Activated naive CD4-positive, alpha-beta T cell treated with Interleukin-2 at 50 U/mL for 16 hours (primary cell): ENCODE data around the gene SLC16A7.

Experiments
- DNase-seq: peaks from one replicate; pipeline ENCODE4 v3.0.0-alpha.2; 2020

SLC16A7 gene

DNA sequence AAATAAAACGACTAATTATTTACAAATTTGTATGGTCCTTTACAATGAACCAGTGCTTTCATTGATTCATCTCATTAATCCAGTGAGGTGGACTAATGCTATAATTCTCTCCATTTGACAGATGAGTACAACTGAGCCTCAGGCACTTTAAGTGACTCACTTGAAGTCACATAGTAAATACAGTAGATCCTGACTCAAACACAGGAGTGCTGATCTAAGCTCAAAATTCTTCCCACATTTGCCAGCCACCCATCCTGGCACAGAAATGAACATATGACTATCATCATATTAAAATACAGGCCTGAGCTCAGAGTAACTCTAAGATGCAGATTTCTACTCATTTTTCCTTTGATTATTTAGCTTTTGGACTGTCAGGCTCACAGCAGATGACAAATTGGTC lies 30.6 kb downstream of the SLC16A7 start:
- no peak for DNase-seq

DNA sequence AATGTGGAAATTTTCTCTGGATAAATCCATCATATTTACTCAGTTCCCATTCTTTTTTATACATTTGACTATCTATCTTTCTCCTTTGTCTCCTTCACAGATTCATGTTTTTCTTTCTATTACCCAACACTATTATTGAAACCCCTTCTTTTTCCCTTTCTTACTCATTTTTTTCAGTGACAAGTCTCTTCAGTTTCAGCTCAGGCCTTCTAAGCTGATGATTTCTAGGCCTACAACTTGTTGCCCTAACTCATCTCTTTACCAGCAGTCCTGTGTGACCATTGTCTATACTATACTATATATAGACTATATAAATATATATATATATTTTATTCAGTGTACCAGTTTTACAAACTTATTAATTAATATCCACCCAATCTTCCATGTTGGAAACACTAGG lies 31.8 kb downstream of the SLC16A7 start:
- no peak for DNase-seq

GRCh38 chr12:59629890-59630289 lies 34.1 kb downstream of the SLC16A7 start:
- DNase-seq = no peak

DNA sequence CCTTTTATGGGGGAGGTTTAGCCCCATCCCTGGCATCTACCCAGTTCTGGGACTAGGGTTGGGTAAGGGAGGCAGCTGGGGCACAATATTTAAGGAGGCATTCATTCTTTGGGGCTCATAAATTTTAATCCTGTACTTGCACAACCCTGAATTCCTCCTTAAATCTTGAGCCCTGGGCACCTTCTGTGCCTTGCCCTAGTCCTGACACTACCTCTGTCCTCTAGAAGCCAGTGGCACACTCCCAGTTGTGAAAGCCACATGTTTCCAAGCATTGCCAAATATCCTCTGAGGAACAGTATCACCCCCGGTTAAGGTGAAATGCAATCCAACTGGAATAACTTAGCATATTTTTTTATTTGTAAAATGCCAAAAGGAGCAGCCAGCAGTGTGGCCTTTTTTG lies 36.6 kb downstream of the SLC16A7 start:
- no peak for DNase-seq

DNA sequence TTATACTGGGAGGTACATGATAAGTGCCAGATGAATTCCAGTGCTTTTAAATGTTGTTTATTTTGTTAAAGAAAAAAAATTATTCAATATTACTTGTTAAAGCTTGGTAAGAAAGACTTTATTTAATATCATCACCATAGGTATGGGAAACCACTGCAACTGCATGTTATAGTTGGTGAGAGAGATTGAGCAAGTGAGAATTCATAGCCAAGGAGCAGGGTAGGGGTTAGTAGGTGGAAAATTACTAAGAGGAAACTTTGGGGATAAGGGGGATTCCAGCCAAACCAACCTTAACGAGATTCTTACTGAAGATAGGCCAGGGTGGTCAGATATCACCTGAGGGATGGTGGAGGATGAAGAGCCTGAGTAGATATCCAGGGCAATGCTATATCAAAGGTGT lies 38.4 kb downstream of the SLC16A7 start:
- DNase-seq = no peak

DNA sequence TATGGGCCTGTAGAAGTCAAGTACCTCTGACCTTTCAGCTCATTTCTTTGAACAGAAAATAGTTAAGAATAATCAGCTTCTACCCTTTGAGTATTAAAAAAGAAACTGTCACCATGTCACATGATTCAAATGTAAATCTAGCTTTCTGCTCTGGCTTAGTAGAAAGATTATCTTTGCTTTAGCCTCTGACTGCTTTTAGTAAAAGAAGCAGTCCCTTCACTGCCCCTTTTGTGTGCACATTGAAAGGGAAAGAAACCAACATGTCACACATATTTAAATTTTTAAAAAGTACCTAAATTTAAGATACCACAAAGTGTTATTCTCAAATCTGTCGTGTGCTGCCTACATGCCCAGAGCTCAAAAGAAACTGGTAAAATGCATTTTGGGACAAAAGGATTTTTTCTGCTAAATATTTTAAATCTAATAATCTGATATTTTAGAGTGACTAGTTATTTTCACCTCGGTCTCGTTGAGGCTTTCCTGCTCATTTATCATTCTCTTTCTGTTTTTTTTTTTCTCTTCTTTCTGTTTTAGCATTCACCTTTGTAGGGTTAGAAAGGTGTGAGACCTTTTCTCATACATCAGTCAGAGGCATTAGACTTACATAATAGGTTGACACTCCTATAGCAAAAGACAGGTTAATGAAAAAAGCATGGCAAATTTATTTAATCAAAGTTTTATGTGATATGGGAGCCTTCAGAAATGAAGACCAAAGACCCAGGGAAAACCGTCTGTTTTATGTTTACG lies 41.3 kb downstream of the SLC16A7 start:
- no peak for DNase-seq

- DNase-seq = no peak
These were observed 41.9 kb downstream of the SLC16A7 start for GRCh38 chr12:59637692-59638070.

- DNase-seq = no peak
These were observed 47.7 kb downstream of the SLC16A7 start for GRCh38 chr12:59643550-59643949.

- DNase-seq = no peak
These were observed 49.4 kb downstream of the SLC16A7 start for GRCh38 chr12:59645242-59645641.

GRCh38 chr12:59646636-59647035 lies 50.8 kb downstream of the SLC16A7 start:
- no peak for DNase-seq

- DNase-seq = no peak
These were observed 53.4 kb downstream of the SLC16A7 start for GRCh38 chr12:59649203-59649602.

DNA sequence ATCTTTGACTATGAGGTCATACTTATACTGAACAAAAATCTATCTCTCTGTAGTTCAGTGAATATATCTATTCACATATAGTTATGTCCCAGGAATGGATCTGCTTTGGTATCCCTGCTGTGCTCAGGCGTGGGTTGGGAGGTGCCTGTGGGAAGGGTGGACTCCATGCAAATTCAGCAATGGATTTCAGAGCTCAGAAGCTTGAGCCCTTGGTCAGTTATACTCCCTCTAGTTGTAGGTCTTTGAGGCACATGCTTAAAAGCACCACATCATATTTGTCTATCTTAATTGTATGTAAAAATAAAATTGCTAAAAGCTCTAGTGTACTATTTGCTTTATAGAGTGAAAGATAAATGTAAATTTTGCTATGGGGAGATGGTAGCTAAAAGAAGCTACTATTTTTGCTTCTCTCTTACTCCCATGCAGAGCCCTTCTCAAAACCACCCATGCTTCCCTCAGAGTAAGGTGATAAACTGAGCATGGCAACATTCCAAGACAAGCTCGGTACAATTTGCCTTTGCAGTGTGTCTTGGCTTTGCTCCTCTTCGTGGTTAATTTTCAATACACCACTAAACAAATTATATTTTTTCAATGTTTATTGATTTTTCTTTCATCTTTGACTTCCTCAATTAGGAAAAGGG lies 54.9 kb downstream of the SLC16A7 start:
- no peak for DNase-seq

GRCh38 chr12:59651229-59651920 lies 55.5 kb downstream of the SLC16A7 start:
- DNase-seq = no peak

GRCh38 chr12:59652130-59652529 lies 56.3 kb downstream of the SLC16A7 start:
- DNase-seq = no peak

- no peak for DNase-seq
These were observed 58.2 kb downstream of the SLC16A7 start for GRCh38 chr12:59654061-59654460.

DNA sequence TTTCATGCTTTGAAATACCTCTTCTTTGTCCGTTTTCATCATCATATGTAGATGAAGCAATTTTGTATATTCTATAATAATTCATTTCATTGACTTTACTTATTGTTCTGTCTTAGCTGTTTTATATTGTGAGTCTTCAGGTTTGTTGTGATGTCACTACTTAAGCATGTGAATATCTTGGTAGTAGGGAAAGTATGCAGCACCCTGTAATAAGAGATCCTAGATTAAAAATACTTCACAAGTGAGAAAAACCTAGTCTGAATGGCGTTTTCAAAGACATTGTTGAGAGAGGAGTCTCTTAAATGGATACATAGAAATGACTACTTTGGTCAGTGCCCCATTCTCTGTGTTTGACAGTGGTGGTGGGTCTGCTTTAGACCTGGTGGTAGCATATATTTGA lies 61.4 kb downstream of the SLC16A7 start:
- DNase-seq = no peak

DNA sequence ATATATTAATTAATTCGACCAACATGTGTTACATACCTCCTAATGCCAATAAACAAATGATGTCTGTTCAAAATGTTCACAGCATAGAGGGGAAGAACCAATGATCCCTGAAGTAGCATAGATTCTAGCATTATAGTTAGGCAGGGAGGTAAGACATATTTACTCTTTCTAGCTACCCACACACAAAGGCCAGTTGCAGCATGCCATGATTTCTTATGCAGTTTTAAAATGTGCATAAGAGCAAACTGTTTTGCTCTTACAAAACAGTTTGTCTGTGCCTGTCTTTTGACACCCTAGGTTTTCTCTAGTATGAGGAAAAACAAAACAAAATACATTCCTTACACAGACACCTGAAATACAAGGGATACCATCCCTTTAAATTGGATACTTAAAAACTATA lies 61.9 kb downstream of the SLC16A7 start:
- no peak for DNase-seq

GRCh38 chr12:59660148-59660547 lies 64.3 kb downstream of the SLC16A7 start:
- DNase-seq = no peak

- DNase-seq = no peak
These were observed 65.2 kb downstream of the SLC16A7 start for GRCh38 chr12:59660921-59661597.

DNA sequence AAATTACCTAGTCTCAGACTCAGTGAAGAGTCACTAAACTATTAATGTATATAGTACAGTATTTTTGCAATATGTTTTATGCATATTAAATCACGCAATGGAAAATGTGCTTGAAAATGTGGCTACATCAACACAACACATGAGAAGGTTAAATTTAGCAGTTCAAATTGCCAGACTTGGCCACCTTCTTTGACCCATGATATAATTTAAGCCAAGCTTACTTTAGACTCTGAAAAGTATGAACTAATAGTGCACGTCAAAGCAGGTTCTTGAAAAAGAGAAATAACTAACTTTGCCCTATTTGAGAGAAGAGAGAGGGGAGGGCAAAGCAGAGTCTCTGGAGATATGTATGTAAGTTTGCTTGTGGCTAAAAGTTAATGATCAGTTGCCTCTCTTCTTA lies 68.7 kb downstream of the SLC16A7 start:
- no peak for DNase-seq

- DNase-seq = no peak
These were observed 69.9 kb downstream of the SLC16A7 start for GRCh38 chr12:59665701-59666100.

DNA sequence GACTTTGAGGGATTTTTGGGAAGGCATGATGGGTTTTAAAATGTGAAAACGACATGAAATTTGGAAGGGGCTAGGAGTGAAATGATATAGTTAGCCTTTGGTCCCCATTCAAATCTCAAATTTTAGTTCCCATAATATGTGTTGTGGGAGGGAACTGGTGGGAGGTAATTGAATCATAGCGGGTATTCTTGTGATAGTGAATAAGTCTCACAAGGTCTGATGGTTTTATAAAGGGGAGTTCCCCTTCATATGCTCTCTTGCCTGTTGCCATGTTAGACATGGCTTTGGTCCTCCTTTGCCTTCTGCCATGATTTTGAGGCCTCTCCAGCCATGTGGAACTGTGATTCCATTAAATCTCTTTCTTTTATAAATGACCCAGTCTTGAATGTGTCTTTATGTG lies 72.8 kb downstream of the SLC16A7 start:
- DNase-seq = no peak

GRCh38 chr12:59672273-59672672 lies 76.4 kb downstream of the SLC16A7 start:
- no peak for DNase-seq

DNA sequence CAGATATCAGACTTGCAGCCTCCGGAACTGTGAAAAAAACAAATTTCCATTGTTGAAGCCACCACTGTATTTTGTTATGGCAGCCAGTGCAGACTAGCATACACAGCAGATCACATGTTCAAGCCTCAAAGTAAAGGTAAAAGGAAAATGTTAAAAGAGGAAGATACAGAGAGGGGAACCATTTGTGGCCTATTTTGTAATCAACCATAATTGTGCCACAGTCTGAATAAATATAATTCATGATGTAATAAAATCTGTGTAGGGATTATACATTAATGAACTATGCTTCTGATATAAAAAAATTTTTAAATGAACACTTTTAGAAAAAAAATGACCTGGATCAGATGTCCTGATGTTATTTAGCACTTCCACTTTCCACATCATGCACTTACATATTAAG lies 79.6 kb downstream of the SLC16A7 start:
- DNase-seq = no peak
